ENCODE results near the gene EP400. TPM values are rescaled to one million over a fixed set of nuclear protein-coding genes. Genes with fewer than 3 reads are reported as not detected.
A peak's percentile ranks its signal among the peaks of the same experiment; 100 is the strongest.

EP400 gene
- total and polyA plus RNA-seq, 9 of the 15 experiments (the other 6 are each of a cell fraction or from before 2014, with no cell fraction given): 4.5 to 58.0 (median 7.0) TPM

DNA sequence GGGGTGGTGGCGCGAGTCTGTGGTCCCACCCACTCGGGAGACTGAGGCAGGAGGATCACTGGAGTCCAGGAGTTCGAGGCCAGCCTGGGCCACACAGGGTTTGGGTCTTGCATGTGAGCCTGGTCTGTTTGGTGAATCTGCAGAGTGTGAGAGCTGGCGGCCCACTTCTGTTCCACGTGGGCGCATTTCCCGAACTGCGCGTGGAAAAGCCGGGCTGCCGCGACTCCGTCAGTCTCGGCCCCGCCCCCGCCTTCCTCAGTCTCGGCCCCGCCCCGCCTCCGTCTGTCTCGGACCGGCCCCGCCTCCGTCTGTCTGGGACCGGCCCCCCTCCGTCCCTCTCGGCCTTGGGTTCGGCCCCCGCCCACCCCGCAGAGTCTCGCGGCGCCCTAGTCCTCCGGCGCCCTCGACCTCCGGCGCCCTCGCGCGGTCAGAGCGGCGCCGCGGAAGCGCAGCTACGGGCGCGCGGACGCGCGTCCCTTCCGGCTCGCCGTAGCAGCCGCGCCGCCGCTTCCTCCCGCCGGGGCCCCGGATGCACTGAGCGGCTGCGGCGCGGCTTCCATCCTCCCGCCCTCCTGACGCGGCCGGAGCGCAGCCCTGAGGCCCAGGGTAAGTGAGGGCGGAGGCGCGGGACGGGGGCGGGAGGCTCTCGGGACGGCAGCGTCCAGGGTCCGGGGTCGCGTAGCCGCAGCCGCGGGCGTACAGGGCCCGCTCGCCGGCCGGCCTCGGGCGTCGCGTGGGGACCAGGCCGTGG, at the start of gene EP400 (continued):
- TF ChIP-seq TBL1XR1 (IDR thresholded peaks at IDR 0.05; ENCODE audit: low read length in 2 of 2): peak in 1 of 2 experiments; percentile 28; a peak in 1 of 4 replicates
- TF ChIP-seq ZNF316 (IDR thresholded peaks at IDR 0.05): no peak
- no peak for TF ChIP-seq MEIS2 (IDR thresholded peaks at IDR 0.05; ENCODE audit: partially characterized antibody)
- TF ChIP-seq EGR1 (conservative IDR thresholded peaks at IDR 0.05): peak; percentile 78
- 0 out of 2 replicates have a peak, but pooled peaks have one; percentile 5 for TF ChIP-seq NR1H2 (CRISPR knock-in tag; IDR thresholded peaks at IDR 0.05)
- TF ChIP-seq ZNF41 (CRISPR knock-in tag; conservative IDR thresholded peaks at IDR 0.05): no peak
- TF ChIP-seq, protein P1, sequence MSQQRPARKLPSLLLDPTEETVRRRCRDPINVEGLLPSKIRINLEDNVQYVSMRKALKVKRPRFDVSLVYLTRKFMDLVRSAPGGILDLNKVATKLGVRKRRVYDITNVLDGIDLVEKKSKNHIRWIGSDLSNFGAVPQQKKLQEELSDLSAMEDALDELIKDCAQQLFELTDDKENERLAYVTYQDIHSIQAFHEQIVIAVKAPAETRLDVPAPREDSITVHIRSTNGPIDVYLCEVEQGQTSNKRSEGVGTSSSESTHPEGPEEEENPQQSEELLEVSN (IDR thresholded peaks at IDR 0.05; ENCODE audit: borderline replicate concordance in 1 of 2, extremely low read depth in 1 of 2, insufficient read depth in 1 of 2, insufficient read length in 1 of 2, low read depth in 1 of 2, low read length in 1 of 2, poor library complexity in 1 of 2, severe bottlenecking in 1 of 2): peak in 1 of 2 experiments; percentile 73
- no peak for TF ChIP-seq TAF7 (tag; IDR thresholded peaks at IDR 0.05)
- TF ChIP-seq ZFP36 (IDR thresholded peaks at IDR 0.05; ENCODE audit: low read depth, low read length, partially characterized antibody): no peak
- TF ChIP-seq, protein P2, sequence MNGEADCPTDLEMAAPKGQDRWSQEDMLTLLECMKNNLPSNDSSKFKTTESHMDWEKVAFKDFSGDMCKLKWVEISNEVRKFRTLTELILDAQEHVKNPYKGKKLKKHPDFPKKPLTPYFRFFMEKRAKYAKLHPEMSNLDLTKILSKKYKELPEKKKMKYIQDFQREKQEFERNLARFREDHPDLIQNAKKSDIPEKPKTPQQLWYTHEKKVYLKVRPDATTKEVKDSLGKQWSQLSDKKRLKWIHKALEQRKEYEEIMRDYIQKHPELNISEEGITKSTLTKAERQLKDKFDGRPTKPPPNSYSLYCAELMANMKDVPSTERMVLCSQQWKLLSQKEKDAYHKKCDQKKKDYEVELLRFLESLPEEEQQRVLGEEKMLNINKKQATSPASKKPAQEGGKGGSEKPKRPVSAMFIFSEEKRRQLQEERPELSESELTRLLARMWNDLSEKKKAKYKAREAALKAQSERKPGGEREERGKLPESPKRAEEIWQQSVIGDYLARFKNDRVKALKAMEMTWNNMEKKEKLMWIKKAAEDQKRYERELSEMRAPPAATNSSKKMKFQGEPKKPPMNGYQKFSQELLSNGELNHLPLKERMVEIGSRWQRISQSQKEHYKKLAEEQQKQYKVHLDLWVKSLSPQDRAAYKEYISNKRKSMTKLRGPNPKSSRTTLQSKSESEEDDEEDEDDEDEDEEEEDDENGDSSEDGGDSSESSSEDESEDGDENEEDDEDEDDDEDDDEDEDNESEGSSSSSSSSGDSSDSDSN (IDR thresholded peaks at IDR 0.05; ENCODE audit: borderline replicate concordance in 1 of 2, low read depth in 2 of 2, low read length in 2 of 2): peak; percentile 52 to 60; a peak in 2 of 4 replicates
- TF ChIP-seq, protein P3, sequence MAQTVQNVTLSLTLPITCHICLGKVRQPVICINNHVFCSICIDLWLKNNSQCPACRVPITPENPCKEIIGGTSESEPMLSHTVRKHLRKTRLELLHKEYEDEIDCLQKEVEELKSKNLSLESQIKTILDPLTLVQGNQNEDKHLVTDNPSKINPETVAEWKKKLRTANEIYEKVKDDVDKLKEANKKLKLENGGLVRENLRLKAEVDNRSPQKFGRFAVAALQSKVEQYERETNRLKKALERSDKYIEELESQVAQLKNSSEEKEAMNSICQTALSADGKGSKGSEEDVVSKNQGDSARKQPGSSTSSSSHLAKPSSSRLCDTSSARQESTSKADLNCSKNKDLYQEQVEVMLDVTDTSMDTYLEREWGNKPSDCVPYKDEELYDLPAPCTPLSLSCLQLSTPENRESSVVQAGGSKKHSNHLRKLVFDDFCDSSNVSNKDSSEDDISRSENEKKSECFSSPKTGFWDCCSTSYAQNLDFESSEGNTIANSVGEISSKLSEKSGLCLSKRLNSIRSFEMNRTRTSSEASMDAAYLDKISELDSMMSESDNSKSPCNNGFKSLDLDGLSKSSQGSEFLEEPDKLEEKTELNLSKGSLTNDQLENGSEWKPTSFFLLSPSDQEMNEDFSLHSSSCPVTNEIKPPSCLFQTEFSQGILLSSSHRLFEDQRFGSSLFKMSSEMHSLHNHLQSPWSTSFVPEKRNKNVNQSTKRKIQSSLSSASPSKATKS (CRISPR knock-in tag; IDR thresholded peaks at IDR 0.05): no peak
- TF ChIP-seq HNRNPLL (IDR thresholded peaks at IDR 0.05; ENCODE audit: low read depth, low read length, poor library complexity, severe bottlenecking): no peak
- no peak for TF ChIP-seq SMAD3 (CRISPR knock-in tag; conservative IDR thresholded peaks at IDR 0.05)
- TF ChIP-seq MCM3 (IDR thresholded peaks at IDR 0.05): no peak
- TF ChIP-seq, protein P4, sequence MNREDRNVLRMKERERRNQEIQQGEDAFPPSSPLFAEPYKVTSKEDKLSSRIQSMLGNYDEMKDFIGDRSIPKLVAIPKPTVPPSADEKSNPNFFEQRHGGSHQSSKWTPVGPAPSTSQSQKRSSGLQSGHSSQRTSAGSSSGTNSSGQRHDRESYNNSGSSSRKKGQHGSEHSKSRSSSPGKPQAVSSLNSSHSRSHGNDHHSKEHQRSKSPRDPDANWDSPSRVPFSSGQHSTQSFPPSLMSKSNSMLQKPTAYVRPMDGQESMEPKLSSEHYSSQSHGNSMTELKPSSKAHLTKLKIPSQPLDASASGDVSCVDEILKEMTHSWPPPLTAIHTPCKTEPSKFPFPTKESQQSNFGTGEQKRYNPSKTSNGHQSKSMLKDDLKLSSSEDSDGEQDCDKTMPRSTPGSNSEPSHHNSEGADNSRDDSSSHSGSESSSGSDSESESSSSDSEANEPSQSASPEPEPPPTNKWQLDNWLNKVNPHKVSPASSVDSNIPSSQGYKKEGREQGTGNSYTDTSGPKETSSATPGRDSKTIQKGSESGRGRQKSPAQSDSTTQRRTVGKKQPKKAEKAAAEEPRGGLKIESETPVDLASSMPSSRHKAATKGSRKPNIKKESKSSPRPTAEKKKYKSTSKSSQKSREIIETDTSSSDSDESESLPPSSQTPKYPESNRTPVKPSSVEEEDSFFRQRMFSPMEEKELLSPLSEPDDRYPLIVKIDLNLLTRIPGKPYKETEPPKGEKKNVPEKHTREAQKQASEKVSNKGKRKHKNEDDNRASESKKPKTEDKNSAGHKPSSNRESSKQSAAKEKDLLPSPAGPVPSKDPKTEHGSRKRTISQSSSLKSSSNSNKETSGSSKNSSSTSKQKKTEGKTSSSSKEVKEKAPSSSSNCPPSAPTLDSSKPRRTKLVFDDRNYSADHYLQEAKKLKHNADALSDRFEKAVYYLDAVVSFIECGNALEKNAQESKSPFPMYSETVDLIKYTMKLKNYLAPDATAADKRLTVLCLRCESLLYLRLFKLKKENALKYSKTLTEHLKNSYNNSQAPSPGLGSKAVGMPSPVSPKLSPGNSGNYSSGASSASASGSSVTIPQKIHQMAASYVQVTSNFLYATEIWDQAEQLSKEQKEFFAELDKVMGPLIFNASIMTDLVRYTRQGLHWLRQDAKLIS (CRISPR knock-in tag; IDR thresholded peaks at IDR 0.05): peak; percentile 87
- no peak for TF ChIP-seq RFX5 (IDR thresholded peaks at IDR 0.05; ENCODE audit: low read depth, low read length)
